GM23338 (cell line): ENCODE data around the gene SNF8.

ENCODE experiments used
- CREB1 ChIP-seq: fragments of 250-450 bp; sonication (Bioruptor Pico); IDR thresholded peaks from 2 replicates; pipeline ENCODE4 v1.5.0; 2020; ENCODE audit warnings: low read depth, mild to moderate bottlenecking, moderate library complexity
- EZH2 ChIP-seq: fragments of 200-600 bp; sonication (generic); IDR thresholded peaks from one replicate; pipeline ENCODE4 v1.8.0; 2017; ENCODE audit warnings: antibody characterized with exemption, mild to moderate bottlenecking, low read depth; ENCODE audit not compliant: unreplicated experiment
- EZH2phosphoT487 ChIP-seq: fragments of 200-600 bp; sonication (generic); IDR thresholded peaks from one replicate; pipeline ENCODE4 v1.8.1; 2018; ENCODE audit warnings: antibody characterized with exemption; ENCODE audit not compliant: unreplicated experiment
- JUNB ChIP-seq: IDR thresholded peaks from one replicate; pipeline ENCODE4 v1.6.1; 2016; ENCODE audit warnings: antibody characterized with exemption; ENCODE audit not compliant: unreplicated experiment
- NANOG ChIP-seq: IDR thresholded peaks from 2 replicates; pipeline ENCODE4 v1.6.1; 2016; ENCODE audit warnings: antibody characterized with exemption, borderline replicate concordance
- POLR2AphosphoS5 ChIP-seq: IDR thresholded peaks from 2 replicates; pipeline ENCODE4 v1.6.1; 2016; ENCODE audit warnings: antibody characterized with exemption, low read depth
- STAT1 ChIP-seq: IDR thresholded peaks from one replicate; pipeline ENCODE4 v1.6.1; 2016; ENCODE audit warnings: antibody characterized with exemption; ENCODE audit not compliant: unreplicated experiment
- ZNF114 ChIP-seq: fragments of 250-450 bp; sonication (Bioruptor Pico); IDR thresholded peaks from 2 replicates; pipeline ENCODE4 v1.5.0; 2020; ENCODE audit warnings: mild to moderate bottlenecking, moderate library complexity
- TF ChIP-seq, protein P1 (sequence below), 2 experiments: fragments of 200-600 bp in 1 of 2; sonication (generic) in 1 of 2; conservative IDR thresholded peaks; 2 replicates each; pipeline versions ENCODE4 v1.5.1 to v1.6.1; 2016 to 2017; ENCODE audit warnings: antibody characterized with exemption in 2 of 2, low read depth in 2 of 2, mild to moderate bottlenecking in 2 of 2, moderate library complexity in 1 of 2
- TF ChIP-seq, protein P2 (sequence below): IDR thresholded peaks from one replicate; pipeline ENCODE4 v1.6.1; 2018; ENCODE audit warnings: antibody characterized with exemption; ENCODE audit not compliant: unreplicated experiment
- TF ChIP-seq, protein P3 (sequence below): IDR thresholded peaks from 2 replicates; pipeline ENCODE4 v1.6.1; 2016; ENCODE audit warnings: antibody characterized with exemption
- TF ChIP-seq, protein P4 (sequence below): fragments of 250-450 bp; sonication (Bioruptor Pico); IDR thresholded peaks from 2 replicates; pipeline ENCODE4 v1.5.0; 2020; ENCODE audit warnings: mild to moderate bottlenecking, moderate library complexity

DNA sequence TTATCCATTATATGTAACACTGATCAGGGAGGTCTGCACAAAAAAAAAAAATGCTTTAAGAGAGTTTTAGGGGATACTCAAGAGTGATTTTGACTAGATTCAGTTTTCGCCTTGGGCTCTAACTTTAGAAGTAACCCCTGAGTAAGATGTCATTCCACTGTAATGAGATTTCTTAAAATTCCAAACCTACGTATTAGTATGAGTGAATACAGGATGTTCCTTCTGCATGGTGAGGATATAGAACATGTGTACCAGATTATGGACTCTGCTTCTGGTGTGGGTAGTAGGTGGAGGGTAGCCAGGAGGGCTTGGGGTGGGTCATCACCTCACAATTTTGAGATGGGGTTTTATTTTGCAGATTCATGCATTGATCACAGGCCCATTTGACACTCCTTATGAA lies 32.2 kb downstream of the SNF8 start:
- TF ChIP-seq, protein P1, sequence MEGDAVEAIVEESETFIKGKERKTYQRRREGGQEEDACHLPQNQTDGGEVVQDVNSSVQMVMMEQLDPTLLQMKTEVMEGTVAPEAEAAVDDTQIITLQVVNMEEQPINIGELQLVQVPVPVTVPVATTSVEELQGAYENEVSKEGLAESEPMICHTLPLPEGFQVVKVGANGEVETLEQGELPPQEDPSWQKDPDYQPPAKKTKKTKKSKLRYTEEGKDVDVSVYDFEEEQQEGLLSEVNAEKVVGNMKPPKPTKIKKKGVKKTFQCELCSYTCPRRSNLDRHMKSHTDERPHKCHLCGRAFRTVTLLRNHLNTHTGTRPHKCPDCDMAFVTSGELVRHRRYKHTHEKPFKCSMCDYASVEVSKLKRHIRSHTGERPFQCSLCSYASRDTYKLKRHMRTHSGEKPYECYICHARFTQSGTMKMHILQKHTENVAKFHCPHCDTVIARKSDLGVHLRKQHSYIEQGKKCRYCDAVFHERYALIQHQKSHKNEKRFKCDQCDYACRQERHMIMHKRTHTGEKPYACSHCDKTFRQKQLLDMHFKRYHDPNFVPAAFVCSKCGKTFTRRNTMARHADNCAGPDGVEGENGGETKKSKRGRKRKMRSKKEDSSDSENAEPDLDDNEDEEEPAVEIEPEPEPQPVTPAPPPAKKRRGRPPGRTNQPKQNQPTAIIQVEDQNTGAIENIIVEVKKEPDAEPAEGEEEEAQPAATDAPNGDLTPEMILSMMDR (conservative IDR thresholded peaks at IDR 0.05; ENCODE audit: low read depth in 2 of 2) = no peak
- no peak for TF ChIP-seq EZH2
- no peak for TF ChIP-seq POLR2AphosphoS5
- TF ChIP-seq, protein P2, sequence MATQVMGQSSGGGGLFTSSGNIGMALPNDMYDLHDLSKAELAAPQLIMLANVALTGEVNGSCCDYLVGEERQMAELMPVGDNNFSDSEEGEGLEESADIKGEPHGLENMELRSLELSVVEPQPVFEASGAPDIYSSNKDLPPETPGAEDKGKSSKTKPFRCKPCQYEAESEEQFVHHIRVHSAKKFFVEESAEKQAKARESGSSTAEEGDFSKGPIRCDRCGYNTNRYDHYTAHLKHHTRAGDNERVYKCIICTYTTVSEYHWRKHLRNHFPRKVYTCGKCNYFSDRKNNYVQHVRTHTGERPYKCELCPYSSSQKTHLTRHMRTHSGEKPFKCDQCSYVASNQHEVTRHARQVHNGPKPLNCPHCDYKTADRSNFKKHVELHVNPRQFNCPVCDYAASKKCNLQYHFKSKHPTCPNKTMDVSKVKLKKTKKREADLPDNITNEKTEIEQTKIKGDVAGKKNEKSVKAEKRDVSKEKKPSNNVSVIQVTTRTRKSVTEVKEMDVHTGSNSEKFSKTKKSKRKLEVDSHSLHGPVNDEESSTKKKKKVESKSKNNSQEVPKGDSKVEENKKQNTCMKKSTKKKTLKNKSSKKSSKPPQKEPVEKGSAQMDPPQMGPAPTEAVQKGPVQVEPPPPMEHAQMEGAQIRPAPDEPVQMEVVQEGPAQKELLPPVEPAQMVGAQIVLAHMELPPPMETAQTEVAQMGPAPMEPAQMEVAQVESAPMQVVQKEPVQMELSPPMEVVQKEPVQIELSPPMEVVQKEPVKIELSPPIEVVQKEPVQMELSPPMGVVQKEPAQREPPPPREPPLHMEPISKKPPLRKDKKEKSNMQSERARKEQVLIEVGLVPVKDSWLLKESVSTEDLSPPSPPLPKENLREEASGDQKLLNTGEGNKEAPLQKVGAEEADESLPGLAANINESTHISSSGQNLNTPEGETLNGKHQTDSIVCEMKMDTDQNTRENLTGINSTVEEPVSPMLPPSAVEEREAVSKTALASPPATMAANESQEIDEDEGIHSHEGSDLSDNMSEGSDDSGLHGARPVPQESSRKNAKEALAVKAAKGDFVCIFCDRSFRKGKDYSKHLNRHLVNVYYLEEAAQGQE = no peak
- no peak for TF ChIP-seq CREB1 (CRISPR knock-in tag)
- TF ChIP-seq EZH2phosphoT487 = no peak
- TF ChIP-seq STAT1 = no peak
- no peak for TF ChIP-seq JUNB
- no peak for TF ChIP-seq ZNF114 (CRISPR knock-in tag)
- TF ChIP-seq, protein P3, sequence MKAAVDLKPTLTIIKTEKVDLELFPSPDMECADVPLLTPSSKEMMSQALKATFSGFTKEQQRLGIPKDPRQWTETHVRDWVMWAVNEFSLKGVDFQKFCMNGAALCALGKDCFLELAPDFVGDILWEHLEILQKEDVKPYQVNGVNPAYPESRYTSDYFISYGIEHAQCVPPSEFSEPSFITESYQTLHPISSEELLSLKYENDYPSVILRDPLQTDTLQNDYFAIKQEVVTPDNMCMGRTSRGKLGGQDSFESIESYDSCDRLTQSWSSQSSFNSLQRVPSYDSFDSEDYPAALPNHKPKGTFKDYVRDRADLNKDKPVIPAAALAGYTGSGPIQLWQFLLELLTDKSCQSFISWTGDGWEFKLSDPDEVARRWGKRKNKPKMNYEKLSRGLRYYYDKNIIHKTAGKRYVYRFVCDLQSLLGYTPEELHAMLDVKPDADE = no peak
- TF ChIP-seq, protein P4, sequence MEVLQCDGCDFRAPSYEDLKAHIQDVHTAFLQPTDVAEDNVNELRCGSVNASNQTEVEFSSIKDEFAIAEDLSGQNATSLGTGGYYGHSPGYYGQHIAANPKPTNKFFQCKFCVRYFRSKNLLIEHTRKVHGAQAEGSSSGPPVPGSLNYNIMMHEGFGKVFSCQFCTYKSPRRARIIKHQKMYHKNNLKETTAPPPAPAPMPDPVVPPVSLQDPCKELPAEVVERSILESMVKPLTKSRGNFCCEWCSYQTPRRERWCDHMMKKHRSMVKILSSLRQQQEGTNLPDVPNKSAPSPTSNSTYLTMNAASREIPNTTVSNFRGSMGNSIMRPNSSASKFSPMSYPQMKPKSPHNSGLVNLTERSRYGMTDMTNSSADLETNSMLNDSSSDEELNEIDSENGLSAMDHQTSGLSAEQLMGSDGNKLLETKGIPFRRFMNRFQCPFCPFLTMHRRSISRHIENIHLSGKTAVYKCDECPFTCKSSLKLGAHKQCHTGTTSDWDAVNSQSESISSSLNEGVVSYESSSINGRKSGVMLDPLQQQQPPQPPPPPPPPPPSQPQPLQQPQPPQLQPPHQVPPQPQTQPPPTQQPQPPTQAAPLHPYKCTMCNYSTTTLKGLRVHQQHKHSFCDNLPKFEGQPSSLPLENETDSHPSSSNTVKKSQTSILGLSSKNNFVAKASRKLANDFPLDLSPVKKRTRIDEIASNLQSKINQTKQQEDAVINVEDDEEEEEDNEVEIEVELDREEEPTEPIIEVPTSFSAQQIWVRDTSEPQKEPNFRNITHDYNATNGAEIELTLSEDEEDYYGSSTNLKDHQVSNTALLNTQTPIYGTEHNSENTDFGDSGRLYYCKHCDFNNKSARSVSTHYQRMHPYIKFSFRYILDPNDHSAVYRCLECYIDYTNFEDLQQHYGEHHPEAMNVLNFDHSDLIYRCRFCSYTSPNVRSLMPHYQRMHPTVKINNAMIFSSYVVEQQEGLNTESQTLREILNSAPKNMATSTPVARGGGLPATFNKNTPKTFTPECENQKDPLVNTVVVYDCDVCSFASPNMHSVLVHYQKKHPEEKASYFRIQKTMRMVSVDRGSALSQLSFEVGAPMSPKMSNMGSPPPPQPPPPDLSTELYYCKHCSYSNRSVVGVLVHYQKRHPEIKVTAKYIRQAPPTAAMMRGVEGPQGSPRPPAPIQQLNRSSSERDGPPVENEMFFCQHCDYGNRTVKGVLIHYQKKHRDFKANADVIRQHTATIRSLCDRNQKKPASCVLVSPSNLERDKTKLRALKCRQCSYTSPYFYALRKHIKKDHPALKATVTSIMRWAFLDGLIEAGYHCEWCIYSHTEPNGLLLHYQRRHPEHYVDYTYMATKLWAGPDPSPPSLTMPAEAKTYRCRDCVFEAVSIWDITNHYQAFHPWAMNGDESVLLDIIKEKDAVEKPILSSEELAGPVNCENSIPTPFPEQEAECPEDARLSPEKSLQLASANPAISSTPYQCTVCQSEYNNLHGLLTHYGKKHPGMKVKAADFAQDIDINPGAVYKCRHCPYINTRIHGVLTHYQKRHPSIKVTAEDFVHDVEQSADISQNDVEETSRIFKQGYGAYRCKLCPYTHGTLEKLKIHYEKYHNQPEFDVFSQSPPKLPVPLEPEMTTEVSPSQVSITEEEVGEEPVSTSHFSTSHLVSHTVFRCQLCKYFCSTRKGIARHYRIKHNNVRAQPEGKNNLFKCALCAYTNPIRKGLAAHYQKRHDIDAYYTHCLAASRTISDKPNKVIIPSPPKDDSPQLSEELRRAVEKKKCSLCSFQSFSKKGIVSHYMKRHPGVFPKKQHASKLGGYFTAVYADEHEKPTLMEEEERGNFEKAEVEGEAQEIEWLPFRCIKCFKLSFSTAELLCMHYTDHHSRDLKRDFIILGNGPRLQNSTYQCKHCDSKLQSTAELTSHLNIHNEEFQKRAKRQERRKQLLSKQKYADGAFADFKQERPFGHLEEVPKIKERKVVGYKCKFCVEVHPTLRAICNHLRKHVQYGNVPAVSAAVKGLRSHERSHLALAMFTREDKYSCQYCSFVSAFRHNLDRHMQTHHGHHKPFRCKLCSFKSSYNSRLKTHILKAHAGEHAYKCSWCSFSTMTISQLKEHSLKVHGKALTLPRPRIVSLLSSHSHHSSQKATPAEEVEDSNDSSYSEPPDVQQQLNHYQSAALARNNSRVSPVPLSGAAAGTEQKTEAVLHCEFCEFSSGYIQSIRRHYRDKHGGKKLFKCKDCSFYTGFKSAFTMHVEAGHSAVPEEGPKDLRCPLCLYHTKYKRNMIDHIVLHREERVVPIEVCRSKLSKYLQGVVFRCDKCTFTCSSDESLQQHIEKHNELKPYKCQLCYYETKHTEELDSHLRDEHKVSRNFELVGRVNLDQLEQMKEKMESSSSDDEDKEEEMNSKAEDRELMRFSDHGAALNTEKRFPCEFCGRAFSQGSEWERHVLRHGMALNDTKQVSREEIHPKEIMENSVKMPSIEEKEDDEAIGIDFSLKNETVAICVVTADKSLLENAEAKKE = no peak
- TF ChIP-seq NANOG = no peak
